HG03442 (cell line): ENCODE data around the gene RPGRIP1.
"Not testable (repeated sequence)": the region's sequence is repeated elsewhere in the genome, so short reads cannot be mapped to it uniquely, and the experiment has no call there.

Experiments used
- ATAC-seq: cut with Tn5 transposase; IDR thresholded peaks from one replicate; pipeline ENCODE4 v1.9.1; 2021; ENCODE audit warnings: mild to moderate bottlenecking, moderate library complexity; ENCODE audit not compliant: unreplicated experiment

The RPGRIP1 gene

GRCh38 chr14:21279783-21280182 lies at the start of gene RPGRIP1:
Gene RPGRIP1 (plus strand): TSS chr14:21280083. CDS start chr14:21287977, 7,894 bp downstream.
- no peak for ATAC-seq

DNA sequence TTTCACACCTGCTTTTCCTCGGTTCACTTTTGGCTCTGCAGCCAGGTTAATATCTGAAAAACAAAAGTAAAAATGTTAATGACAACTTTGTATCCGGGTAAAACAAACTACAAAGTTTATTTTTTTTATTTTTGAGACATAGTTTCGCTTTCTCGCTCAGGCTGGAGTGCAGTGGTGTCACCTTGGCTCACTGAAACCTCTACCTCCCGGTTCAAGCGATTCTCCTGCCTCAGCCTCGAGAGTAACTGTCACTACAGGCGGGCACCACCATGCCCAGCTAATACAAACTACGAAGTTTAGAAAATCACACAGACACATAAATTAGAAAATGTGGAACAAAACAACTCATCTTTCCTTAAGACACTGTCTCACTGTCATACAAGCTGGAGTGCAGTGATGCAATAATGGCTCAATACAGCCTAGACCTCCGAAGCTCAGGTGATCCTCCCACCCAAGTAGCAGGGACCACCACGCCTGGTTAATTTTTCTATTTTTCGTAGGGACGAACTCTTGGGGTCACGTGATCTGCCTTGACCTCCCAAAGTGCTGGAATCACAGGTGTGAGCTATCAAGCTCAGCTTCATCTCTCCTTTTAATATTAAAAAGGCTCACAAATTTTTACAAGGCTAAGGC lies 48.7 kb upstream of the RPGRIP1 start:
- ATAC-seq = no peak

- no peak for ATAC-seq
Observed at GRCh38 chr14:21233457-21234076, 46.3 kb upstream of the RPGRIP1 start.

GRCh38 chr14:21234112-21234511 lies 45.8 kb upstream of the RPGRIP1 start:
- ATAC-seq = no peak

GRCh38 chr14:21236948-21237797 lies 42.7 kb upstream of the RPGRIP1 start:
- no peak for ATAC-seq

GRCh38 chr14:21238823-21239518 lies 40.9 kb upstream of the RPGRIP1 start:
- no peak for ATAC-seq

GRCh38 chr14:21240417-21240816 lies 39.5 kb upstream of the RPGRIP1 start:
- ATAC-seq = no peak

DNA sequence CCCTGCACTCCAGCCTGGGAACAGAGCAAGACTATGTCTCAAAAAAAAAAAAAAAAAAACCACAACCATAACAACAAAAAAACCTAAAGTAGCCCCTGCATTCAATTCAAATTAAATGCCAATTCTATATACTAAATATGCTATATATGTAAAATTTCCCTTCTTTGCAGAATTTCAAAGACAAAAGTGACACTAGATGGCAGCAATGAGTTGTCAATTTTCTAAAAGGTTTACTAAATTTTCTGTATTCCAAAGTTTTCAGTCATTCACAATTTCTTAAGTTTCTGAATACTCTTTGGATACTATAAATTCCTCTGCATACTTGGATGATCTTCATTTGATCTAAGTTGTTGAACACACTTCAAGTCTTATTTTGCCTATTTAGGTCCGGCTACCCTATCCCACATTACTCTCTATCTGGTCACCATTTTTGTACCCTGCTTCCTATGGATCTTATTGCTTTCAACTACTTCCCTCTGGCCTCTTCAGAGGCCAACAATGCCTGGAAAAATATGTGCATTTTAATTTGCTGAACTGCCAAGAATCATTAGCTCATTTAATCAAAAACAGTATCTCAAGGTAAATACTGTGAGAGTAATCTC lies 38.6 kb upstream of the RPGRIP1 start:
- no peak for ATAC-seq

GRCh38 chr14:21244544-21244943 lies 35.3 kb upstream of the RPGRIP1 start:
- no peak for ATAC-seq

DNA sequence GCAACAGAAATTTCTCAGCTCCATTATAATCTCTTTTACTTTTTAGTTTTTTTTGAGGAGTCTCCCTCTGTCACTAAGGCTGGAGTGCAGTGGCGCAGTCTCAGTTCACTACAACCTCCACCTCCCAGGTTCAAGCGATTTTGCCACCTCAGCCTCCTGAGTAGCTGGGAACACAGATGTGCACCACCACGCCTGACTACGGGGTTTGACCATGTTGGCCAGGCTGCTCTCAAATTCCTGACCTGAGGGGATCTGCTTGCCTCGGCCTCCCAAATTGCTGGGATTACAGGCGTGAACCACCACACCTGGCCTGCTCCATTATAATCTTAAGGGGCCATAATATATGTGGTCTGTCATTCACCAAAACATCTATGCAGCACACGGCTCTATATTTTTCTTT lies 34.1 kb upstream of the RPGRIP1 start:
- ATAC-seq = no peak

- ATAC-seq = no peak
Observed at GRCh38 chr14:21248338-21248737, 31.5 kb upstream of the RPGRIP1 start.

GRCh38 chr14:21248739-21249411 lies 31.0 kb upstream of the RPGRIP1 start:
- no peak for ATAC-seq

DNA sequence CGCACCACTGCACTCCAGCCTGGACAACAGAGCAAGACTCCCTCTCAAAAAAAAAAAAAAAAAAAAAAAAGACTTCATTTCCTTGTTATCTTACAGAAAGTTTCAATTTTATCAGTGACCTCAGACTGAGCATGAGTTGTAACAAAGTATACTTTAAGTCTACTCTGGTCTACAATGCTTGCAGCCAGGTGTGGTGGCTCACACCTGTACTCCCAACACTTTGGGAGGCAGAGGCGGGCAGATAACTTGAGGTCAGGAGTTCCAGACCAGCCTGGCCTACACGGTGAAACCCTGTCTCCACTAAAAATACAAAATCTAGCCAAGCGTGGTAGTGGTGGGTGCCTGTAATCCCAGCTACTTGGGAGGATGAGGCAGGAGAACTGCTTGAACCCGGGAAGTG lies 28.7 kb upstream of the RPGRIP1 start:
- ATAC-seq = no peak

GRCh38 chr14:21252149-21252548 lies 27.7 kb upstream of the RPGRIP1 start:
- no peak for ATAC-seq

GRCh38 chr14:21255385-21256101 lies 24.3 kb upstream of the RPGRIP1 start:
- no peak for ATAC-seq

DNA sequence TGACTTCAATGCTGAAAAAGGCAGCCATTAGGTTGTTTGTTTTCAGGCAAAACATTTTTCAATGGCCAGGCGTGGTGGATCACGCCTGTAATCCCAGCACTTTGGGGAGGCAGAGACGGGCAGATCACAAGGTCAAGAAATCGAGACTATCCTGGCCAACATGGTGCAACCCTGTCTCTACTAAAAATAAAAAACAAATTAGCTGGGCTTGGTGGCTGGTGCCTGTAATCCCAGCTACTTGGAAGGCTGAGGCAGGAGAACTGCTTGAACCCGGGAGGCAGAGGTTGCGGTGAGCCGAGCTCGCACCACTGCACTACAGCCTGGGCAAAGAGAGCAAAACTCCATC lies 23.8 kb upstream of the RPGRIP1 start:
- not testable (repeated sequence) for ATAC-seq

DNA sequence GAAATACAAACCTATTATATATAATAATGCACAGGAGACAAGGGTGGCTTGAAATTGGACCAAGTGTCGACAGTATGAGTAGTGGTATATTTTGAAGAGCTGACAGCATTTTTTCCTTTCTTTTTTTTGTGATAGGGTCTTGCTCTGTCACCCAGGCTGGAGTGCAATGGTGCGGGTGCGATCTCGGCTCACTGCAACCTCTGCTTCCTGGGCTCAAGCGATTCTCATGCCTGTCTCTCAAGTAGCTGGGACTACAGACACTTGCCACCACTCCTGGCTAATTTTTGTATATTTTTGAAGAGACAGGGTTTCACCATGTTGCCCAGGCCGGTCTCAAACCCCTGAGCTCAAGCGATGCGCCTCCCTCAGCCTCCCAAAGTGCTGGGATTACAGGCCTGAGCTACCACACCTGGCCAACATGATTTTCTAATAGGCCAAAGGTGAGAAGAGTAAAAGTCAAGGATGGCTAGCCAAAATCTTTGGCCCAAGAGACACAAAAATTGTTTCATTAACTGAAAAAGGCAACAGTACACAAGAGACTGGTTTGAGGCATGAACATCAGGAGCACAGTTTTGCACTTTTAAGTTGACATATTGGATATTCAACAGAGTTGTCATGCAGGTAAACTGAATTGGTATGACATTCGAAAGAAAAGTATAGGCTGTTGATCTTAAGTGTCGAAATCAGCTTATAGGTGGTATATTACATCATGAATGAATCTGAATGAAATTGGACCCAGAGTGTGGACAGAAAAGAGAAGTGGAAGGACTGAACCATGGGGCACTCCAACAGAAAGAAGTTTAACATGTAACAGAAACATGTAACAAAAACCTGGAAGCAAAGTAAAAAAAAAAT lies 23.1 kb upstream of the RPGRIP1 start:
- ATAC-seq = no peak

DNA sequence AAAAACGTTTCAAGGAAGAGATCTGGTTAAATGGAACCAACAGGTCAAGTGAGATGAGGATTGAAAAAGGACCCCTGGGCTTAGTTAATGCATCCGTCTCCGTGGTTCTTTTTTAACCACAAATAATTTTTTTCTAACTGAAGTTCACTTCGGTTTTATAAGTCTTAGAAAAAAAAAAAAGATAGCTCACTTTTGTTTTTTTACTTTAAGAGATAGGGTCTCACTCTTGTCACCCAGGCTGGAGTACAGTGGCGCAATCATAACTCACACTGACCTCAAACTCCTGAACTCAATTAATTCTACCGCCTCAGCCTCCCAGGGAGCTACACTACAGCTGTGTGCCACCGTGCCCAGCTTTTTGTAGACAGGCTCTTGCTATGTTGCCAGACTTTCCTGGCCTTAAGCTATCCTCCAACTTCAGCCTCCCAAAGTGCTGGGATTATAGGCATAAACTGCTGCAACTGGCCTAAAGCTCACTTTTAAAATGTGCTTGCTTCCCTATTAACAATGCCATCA lies 22.4 kb upstream of the RPGRIP1 start:
- ATAC-seq = no peak
